RWPE1 (cell line): ENCODE measurements around the gene STK40.

Experiments
- CTCF ChIA-PET: fragments of 350-600 bp; sonication (Branson Sonifier 250); formaldehyde crosslinking; extraction: SDS; loops from one replicate; lab custom pipeline; 2021; lab: Yijun Ruan, JAX
- POLR2A ChIA-PET: fragments of 400-600 bp; formaldehyde crosslinking; extraction: SDS; loops from one replicate; lab custom pipeline; 2020; ENCODE audit warnings: antibody characterized with exemption; ENCODE audit not compliant: low non-redundant PET; lab: Yijun Ruan, JAX
- DNase-seq: peaks from one replicate; pipeline ENCODE4 v3.0.0; 2012; ENCODE audit warnings: low spot score
- H3K27ac ChIP-seq: fragments of 450-650 bp; 2 replicates; pipeline ENCODE4 v1.5.1; 2017
- TF ChIP-seq, protein P1 (sequence below): fragments of 450-650 bp; conservative IDR thresholded peaks from 2 replicates; pipeline ENCODE4 v1.5.1; 2017; ENCODE audit warnings: low read depth, mild to moderate bottlenecking

STK40 gene

DNA sequence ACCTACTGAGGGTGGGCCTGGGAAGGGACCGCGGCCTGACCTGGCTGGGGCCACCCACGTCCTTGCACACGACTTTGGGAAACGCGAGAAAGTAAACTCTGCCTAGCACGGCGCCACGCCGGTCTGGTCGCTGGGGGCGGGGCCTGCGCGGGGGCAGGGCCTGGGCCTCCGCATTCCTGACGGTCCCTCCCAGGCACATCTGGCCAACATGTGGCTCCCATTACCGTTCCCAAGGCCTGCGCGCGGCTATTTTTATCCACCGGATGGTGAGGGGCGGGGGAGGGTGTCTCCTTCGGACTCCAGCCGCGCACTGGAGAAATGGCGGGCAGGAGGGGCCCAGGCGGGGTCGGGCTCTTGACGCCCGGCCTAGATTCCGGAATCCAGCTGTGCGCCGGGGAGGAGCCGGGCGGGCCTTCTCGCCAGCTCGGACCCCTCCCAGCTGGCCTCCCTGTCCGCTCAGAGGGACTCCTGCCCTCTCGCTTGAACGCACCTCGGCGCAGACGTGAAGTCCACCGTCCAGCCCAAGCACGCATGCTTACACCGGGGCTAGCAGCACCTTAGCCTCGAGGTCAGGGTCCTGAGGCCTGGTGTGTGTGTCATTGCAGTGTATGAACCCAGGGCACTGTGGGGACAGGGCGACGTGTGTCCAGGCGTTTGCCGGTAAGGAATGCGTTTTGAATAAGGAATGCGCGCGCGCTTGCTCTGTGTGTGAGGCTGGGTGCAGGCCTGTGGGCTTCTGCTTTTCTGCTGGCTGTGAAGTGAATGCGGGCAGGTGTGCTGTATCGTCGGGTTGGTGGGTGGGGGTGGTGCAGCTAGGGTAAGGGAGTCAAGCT lies 64.4 kb downstream of the STK40 start:
- no peak overlapping the region for H3K27ac ChIP-seq
- POLR2A ChIA-PET = no interaction called here
- TF ChIP-seq, protein P1, sequence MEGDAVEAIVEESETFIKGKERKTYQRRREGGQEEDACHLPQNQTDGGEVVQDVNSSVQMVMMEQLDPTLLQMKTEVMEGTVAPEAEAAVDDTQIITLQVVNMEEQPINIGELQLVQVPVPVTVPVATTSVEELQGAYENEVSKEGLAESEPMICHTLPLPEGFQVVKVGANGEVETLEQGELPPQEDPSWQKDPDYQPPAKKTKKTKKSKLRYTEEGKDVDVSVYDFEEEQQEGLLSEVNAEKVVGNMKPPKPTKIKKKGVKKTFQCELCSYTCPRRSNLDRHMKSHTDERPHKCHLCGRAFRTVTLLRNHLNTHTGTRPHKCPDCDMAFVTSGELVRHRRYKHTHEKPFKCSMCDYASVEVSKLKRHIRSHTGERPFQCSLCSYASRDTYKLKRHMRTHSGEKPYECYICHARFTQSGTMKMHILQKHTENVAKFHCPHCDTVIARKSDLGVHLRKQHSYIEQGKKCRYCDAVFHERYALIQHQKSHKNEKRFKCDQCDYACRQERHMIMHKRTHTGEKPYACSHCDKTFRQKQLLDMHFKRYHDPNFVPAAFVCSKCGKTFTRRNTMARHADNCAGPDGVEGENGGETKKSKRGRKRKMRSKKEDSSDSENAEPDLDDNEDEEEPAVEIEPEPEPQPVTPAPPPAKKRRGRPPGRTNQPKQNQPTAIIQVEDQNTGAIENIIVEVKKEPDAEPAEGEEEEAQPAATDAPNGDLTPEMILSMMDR = no peak
- CTCF ChIA-PET = interaction anchor here (0.6 to 0.7 kb wide), 2 partner anchors 8 to 19 kb away, joined by 3 to 5 read pairs; no protein-coding TSS in a partner anchor
- no peak for DNase-seq

DNA sequence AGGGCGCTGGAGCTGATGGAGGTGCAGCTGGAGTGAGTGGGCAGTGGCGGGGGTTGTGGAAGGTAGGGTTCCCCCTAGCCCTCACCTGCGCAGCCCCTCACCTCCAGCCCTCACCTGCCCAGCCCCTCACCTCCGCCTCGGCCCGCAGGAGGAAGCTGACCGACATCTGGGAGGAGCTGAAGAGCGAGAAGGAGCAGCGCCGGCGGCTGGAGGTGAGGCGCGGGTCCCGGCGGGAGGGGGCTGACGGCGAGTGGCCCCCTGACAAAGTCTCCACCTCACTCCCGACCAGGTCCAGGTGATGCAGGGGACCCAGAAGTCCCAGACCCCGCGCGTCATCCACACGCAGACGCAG lies 65.0 kb downstream of the STK40 start:
- TF ChIP-seq, protein P1 = no peak
- ChIA-PET CTCF (interaction anchor here (0.7 kb wide), 1 partner anchor 9 kb away, joined by 3 read pairs; no protein-coding TSS in a partner anchor), POLR2A (no interaction called here)
- H3K27ac ChIP-seq = no peak overlapping the region
- no peak for DNase-seq

DNA sequence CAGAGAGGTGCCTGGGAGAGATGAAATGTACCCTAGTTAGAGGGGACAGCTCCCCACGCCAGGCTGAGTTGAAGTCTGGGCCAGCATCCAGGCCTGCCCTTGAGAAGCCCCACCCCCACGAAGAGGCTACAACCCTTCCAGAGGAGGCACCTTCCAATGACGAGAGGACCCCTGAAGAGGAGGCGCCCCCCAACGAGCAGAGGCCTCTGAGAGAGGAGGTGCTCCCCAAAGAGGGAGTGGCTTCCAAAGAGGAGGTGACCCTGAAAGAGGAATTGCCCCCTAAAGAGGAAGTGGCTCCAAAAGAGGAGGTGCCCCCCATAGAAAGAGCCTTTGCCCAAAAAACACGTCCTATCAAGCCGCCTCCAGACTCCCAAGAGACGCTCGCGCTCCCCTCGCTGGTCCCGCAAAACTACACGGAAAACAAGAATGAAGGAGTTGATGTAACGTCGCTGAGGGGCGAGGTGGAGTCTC lies 65.4 kb downstream of the STK40 start:
- no peak overlapping the region for H3K27ac ChIP-seq
- POLR2A ChIA-PET = no interaction called here
- TF ChIP-seq, protein P1 = no peak
- CTCF ChIA-PET = interaction anchor here (0.7 kb wide), 1 partner anchor 9 kb away, joined by 3 read pairs; no protein-coding TSS in a partner anchor
- no peak for DNase-seq

DNA sequence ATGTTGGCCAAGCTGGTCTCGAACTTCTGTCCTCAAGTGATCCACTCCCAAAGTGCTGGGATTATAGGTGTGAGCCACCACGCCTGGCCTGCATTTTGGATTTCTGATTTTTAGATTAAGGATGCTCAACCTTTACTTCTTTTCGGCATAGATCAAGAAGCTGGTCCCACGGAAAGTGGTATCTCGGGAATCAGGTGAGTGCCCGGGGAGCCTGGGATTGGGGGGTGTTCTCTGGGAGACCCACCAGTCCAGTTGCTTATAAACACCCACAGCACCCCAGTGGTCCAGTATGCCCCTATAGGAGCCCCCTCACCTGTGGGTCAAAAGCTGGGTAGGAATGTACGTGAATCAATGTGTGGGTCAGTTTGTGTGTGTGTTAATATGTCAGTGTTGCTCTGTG lies 76.3 kb downstream of the STK40 start:
- ChIA-PET POLR2A (no interaction called here), CTCF (interaction anchor here (1.2 kb wide), 1 partner anchor 60 kb away, joined by 6 read pairs; no protein-coding TSS in a partner anchor)
- H3K27ac ChIP-seq = no peak overlapping the region
- TF ChIP-seq, protein P1 = no peak
- DNase-seq = no peak

DNA sequence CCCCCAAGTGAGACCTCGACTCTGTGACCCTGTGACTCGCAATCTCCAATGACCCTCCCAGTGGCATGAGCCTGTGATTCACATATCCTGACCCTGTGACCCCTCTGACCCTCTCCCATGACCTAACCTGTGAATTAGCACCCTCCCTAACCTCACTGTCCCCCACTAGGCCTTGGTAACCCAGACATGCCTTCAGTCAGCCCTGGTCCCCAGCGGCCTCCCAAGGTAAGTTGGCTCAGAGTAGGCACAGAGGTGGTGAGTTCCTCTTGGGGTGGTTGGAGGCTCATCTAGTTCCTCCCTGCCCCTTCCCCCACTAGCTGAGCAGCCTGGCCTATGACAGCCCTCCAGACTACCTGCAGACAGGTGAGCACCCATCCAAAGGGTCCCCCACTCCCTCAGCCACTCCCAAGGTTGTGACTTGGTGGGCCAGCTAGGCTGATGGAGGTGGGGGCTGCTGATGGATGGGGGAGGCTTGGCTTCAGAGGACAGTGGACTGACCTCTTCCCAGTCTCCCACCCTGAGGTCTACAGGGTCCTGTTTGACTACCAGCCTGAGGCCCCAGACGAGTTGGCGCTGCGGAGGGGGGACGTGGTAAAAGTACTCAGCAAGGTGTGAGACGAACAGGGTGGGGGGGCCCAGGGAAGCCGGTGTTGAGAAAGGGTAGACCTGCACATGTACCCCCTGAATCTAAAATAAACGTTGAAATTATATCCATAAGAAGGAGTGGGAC lies 78.0 kb downstream of the STK40 start:
- TF ChIP-seq, protein P1 = no peak
- H3K27ac ChIP-seq = peak overlapping the region; percentile 91
- CTCF ChIA-PET = no interaction called here
- DNase-seq = no peak
- POLR2A ChIA-PET = interaction anchor here (0.5 to 1.0 kb wide), 3 partner anchors 11 to 127 kb away, joined by 3 to 4 read pairs (median 3); no protein-coding TSS in a partner anchor

DNA sequence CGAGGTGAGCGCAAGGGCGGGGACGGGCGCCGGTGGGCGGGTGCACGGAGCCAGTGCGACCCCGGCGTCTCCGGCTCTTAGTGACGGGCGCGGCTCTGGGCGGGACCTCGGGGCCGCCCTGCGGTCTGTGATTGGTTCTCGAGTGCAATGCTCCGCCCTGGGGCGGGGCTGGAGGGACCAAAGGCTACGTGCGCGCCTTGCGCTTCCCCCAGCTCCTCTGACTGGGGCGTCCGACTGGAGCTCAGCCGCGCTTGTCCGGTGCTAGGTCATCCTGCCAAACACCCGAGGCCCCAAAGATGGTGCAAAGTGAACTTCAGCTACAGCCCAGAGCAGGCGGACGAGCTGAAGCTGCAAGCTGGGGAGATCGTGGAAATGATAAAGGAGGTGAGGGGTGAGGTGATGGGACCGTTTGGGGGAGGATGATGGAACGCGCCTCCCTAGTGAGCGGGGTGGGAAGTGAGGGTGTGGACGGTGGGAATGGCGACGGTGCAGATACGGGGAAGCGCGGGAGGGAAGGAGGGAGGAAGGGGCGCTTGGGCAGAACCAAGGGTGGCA lies 78.7 kb downstream of the STK40 start:
- ChIA-PET CTCF (interaction anchor here (0.6 kb wide), 1 partner anchor 165 kb away, joined by 4 read pairs; no protein-coding TSS in a partner anchor), POLR2A (interaction anchor here (0.5 to 1.1 kb wide), 3 partner anchors 20 to 105 kb away, joined by 3 to 4 read pairs (median 3); no protein-coding TSS in a partner anchor)
- TF ChIP-seq, protein P1 = no peak
- H3K27ac ChIP-seq = peak overlapping the region; percentile 91
- peak; percentile 98 for DNase-seq
